T-helper 22 cell (primary cell): ENCODE measurements around the gene TRAPPC4.
A peak's percentile ranks its signal among the peaks of the same experiment; 100 is the strongest.
"Not testable (repeated sequence)": the region's sequence is repeated elsewhere in the genome, so short reads cannot be mapped to it uniquely, and the experiment has no call there.

Experiments
- DNase-seq: peaks from one replicate; pipeline ENCODE4 v3.0.0-alpha.2; 2020; ENCODE audit warnings: low read depth

The TRAPPC4 gene, protein sequence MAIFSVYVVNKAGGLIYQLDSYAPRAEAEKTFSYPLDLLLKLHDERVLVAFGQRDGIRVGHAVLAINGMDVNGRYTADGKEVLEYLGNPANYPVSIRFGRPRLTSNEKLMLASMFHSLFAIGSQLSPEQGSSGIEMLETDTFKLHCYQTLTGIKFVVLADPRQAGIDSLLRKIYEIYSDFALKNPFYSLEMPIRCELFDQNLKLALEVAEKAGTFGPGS

DNA sequence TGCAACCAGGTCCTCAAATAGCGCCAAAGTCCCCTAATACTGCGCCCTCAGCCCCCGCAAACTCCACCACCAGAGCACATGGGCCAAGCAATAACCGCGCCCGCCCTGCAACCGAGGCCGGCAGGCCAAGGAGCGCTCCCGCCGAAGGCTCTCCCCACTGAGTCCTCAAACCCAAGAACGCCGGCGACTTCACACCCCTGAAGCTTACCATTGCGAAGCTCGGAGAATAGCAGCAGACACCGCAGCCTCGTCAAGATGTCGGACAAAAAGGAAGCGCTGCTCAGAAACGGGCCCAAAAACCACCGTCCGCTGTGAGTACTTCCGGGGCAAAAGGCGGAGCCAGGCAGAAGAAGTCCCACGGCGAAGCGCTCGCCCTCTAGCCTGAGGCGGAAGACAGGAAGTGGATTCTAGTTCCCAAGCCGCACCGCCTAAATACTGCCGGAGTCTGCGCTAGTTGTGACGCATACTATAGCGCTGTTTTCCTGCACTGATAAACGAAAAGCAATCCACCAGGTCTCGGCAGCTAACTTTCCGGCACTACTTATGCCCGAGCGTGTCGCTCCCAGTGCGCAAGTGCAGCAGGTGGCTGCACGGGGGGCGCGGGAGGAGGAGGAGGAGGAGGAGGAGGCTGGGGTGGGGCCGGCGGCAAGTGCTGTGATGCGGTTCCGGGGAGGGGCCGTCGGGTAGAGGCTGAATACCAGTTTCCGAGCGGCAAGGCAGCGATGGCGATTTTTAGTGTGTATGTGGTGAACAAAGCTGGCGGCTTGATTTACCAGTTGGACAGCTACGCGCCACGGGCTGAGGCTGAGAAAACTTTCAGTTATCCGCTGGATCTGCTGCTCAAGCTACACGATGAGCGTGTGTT, at the start of gene TRAPPC4, which contains the start of gene RPS25:
TSS of gene TRAPPC4 (plus strand) at position 693 of the 865 bp plus-strand sequence. CDS start at position 723, 30 bp downstream.
TSS of gene RPS25 (minus strand) at position 270 of the 865 bp plus-strand sequence. CDS start at position 211, 59 bp downstream.
- peak; percentile 95 for DNase-seq

DNA sequence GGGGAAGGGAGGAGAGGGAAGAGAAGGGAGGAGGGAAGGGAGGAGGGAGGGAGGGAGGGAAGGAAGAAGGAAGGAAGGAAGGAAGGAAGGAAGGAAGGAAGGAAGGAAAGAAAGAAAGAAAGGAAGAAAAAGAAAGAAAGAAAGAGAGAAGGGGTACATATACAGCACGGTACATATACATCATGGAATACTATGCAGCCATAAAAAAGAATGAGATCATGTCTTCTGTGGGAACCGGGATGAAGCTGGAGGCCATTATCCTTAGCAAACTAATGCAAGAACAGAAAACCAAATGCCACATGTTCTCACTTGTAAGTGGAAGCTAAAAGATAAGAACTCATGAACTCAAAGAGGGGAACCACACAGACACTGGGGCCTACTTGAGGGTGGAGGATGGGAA, 49.1 kb upstream of the TRAPPC4 start:
- DNase-seq: not testable (repeated sequence)

DNA sequence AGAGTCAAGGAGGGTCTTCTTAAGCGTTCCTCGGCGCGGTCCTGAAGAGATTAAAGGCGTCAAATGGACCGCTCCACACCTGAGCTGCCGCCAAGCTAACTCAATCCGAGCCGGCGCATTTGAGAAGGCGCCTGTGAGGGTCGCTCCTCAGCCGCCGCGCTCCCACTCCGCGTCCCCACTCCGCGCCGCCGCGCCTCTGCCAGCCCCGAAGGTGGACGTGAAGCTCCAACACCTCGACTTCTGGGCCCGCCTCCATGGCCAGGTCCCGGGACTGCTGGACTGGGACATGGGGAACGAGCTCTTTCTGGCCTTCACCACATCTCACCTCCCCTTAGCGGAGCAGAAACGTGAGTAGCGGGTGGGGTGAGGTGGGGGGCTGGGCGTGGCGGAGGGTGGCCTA, 46.9 kb upstream of the TRAPPC4 start, which contains the start of gene FOXR1:
TSS of gene FOXR1 (plus strand) at position 116 of the 400 bp plus-strand sequence. CDS start at position 287, 171 bp downstream.
- no peak for DNase-seq

- no peak for DNase-seq
These were observed 44.6 kb upstream of the TRAPPC4 start for GRCh38 chr11:118973985-118974384.

GRCh38 chr11:118975771-118976709, 42.5 kb upstream of the TRAPPC4 start:
- DNase-seq: no peak

- no peak for DNase-seq
These were observed 39.1 kb upstream of the TRAPPC4 start for GRCh38 chr11:118979434-118979833.

GRCh38 chr11:118980191-118980881, 38.2 kb upstream of the TRAPPC4 start:
- DNase-seq: no peak

- not testable (repeated sequence) for DNase-seq
These were observed 34.2 kb upstream of the TRAPPC4 start for GRCh38 chr11:118984337-118984736.

DNA sequence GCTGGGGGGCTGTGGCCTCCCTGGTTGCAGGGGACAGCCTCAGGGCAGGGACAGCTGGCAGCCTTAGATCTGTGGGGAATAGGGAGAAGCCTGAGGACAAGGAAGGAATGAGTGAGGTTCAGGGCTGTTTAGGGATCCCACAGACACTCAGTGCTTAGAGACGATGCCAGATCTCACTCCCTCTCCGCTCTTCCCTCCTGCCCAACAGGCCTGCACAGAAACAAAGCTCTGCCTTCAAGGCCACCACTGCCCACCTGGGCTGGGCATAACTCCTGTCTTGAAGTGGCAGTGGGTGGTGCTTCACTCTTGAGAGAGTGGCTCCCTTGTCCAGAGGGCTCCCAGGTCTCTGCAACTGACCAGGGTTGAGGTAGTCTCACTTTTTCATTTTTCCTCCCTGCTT, 33.7 kb upstream of the TRAPPC4 start:
- no peak for DNase-seq

- no peak for DNase-seq
These were observed 30.3 kb upstream of the TRAPPC4 start for GRCh38 chr11:118988280-118988679.

GRCh38 chr11:118991486-118992038, 27.0 kb upstream of the TRAPPC4 start:
- not testable (repeated sequence) for DNase-seq

GRCh38 chr11:118996926-118997626, 21.5 kb upstream of the TRAPPC4 start:
- peak; percentile 27 for DNase-seq

GRCh38 chr11:118997627-118998387, 20.8 kb upstream of the TRAPPC4 start, which contains the start of gene CENATAC:
Gene CENATAC (plus strand): TSS chr11:118998138. CDS start chr11:118998198, 60 bp downstream.
- DNase-seq: peak; percentile 95

- DNase-seq: no peak
These were observed 20.2 kb upstream of the TRAPPC4 start for GRCh38 chr11:118998388-118998717.

DNA sequence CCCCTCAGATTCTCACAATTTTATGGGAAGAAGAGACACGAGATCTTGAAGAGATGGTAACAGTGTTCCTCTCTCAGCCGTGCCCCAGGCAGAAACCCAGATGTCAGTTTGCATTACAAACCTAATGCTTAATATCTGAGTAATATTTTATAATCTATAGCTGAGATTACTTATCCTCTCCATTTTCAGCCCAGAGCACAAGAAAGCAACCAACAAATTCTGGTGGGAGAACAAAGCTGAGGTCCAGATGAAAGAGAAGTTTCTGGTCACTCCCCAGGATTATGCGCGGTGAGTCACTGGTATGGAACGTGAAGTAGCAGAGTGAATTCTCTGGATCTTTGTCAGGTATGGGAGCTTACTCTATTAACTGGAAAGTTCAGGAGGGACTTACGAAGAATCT, 19.7 kb upstream of the TRAPPC4 start:
- DNase-seq: no peak

DNA sequence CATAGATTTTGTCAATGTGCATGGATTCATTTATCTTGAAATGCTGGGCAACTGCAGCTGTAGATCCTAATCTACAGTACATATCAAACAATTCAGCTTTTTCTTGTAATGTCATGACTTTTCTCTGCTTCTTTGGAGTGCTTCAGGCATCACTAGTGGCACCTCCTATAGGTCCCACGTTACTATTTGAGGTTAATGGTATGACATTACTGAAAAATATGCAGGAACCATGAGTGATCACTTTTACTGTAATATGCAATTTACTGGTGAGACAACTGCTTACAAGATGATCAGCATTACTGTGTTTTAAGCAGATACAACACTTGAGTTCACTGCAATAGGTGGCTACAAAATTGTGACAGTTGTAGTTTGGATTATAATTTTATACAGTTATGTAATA, 17.7 kb upstream of the TRAPPC4 start:
- no peak for DNase-seq

- no peak for DNase-seq
These were observed 11.9 kb upstream of the TRAPPC4 start for GRCh38 chr11:119006656-119007055.

DNA sequence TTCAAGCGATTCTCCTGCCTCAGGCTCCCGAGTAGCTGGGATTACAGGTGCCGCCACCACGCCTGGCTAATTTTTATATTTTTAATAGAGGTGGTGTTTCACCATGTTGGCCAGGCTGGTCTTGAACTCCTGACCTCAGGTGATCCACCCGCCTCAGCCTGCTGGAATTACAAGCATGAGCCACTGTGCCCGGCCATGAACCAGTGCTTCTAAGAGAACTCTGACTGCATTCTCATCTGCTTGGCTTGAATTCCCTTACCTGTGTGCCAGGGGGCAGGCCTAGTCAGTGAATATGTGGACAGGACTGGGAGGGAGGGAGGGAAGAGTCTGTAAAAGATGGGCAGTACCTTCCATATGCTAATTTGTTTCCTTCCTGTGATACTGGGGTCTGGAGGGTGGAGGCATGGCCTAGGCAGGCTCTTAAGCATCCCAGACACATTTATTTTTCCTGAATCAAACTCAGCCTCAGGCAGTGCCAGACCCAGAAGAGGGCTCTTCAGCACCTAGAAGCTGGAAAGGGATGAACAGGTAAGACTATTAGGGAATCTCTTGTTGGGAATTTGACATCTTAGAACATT, 7.0 kb upstream of the TRAPPC4 start:
- DNase-seq: no peak

GRCh38 chr11:119012629-119013170, 5.9 kb upstream of the TRAPPC4 start:
- no peak for DNase-seq
